ENCODE measurements around the gene EMP1.

GRCh38 chr12:13229504-13229903 lies 33.0 kb downstream of the EMP1 start:
- TF ChIP-seq CTCF (IDR thresholded peaks at IDR 0.05 in 4 of 5, conservative IDR thresholded peaks at IDR 0.05 in 1 of 5), result no peak
- TF ChIP-seq POLR2A (IDR thresholded peaks at IDR 0.05), result no peak
